Spleen (tissue), 11 donors: Measurements from ENCODE around the gene TMEM196. TPM values are rescaled to one million over a fixed set of nuclear protein-coding genes. Genes with fewer than 3 reads are reported as not detected.
A peak's percentile ranks its signal among the peaks of the same experiment; 100 is the strongest.

Source experiments
- DNase-seq: peaks from one replicate; pipeline ENCODE4 v3.0.0-alpha.2; 2020
- H3K27ac ChIP-seq, 8 donors: fragments of 200-600 bp; sonication (generic) in 7 of 8; 1 replicate in 4 of 8; 2 replicates in 4 of 8; pipeline versions ENCODE4 v1.5.0 to v1.8.0; 2016 to 2021; ENCODE audit warnings: inconsistent platforms in 4 of 8, mild to moderate bottlenecking in 4 of 8, moderate library complexity in 1 of 8
- H3K27me3 ChIP-seq, 7 donors: fragments of 200-600 bp; sonication (generic) in 6 of 7; replicated peaks in 1 of 7; 1 replicate in 4 of 7; 2 replicates in 3 of 7; pipeline versions ENCODE4 v1.5.0 to v1.8.0; 2016 to 2021; ENCODE audit warnings: inconsistent platforms in 3 of 7, mild to moderate bottlenecking in 1 of 7
- H3K36me3 ChIP-seq, 6 donors: fragments of 200-600 bp; sonication (generic) in 5 of 6; 1 replicate in 4 of 6; 2 replicates in 2 of 6; pipeline versions ENCODE4 v1.5.0 to v1.8.0; 2016 to 2021; ENCODE audit warnings: inconsistent platforms in 2 of 6
- H3K4me1 ChIP-seq, 6 donors: fragments of 200-600 bp; sonication (generic) in 5 of 6; 1 replicate in 3 of 6; 2 replicates in 3 of 6; pipeline versions ENCODE4 v1.5.0 to v1.8.0; 2016 to 2021; ENCODE audit warnings: inconsistent platforms in 3 of 6
- H3K4me3 ChIP-seq, 8 donors: fragments of 200-600 bp; sonication (generic) in 7 of 8; 1 replicate in 4 of 8; 2 replicates in 4 of 8; pipeline versions ENCODE4 v1.5.0 to v1.8.0; 2016 to 2021; ENCODE audit warnings: inconsistent platforms in 4 of 8, mild to moderate bottlenecking in 4 of 8, moderate library complexity in 2 of 8
- H3K9me3 ChIP-seq, 8 donors: fragments of 200-600 bp; sonication (generic) in 7 of 8; 1 replicate in 4 of 8; 2 replicates in 4 of 8; pipeline versions ENCODE4 v1.5.0 to v1.8.0; 2016 to 2021; ENCODE audit warnings: inconsistent platforms in 4 of 8
- POLR2A ChIP-seq, 3 donors: fragments of 450-650 bp; IDR thresholded peaks; one replicate each; pipeline ENCODE4 v1.5.1; 2017; ENCODE audit warnings: antibody characterized with exemption in 3 of 3, mild to moderate bottlenecking in 1 of 3
- POLR2AphosphoS5 ChIP-seq, 3 donors: sonication (generic); formaldehyde crosslinking; IDR thresholded peaks; one replicate each; pipeline ENCODE4 v1.5.1; 2017; ENCODE audit warnings: antibody characterized with exemption in 3 of 3
- WGBS, 5 donors: extraction: QIAGEN DNeasy Blood & Tissue Kit in 3 of 5; methylation state at CpG; one replicate each; pipeline versions ENCODE4 v1.1.5 to v1.1.7; 2013 to 2018; 5-methylcytosine and 5-hydroxymethylcytosine counted together
- intact Hi-C: fragments of 100-400 bp; cut with DNase I; formaldehyde crosslinking; loops from one replicate; pipeline ENCODE4 v1.15.0; 2023; ENCODE audit warnings: low total_unique reads
- polyA plus RNA-seq, 3 donors: library from polyadenylated mRNA; stranded (reverse); fragments of 200-250 nt; gene quantifications; one replicate each; pipeline ENCODE4 v1.2.1, GENCODE V29; 2013
- total RNA-seq, 7 donors: library from RNA; depleted of rRNA in 3 of 7; stranded (reverse); fragments of >200 nt in 3 of 7; fragmentation: NEBNext Ultra II Directional in 4 of 7; extraction: Animal tissue kit (Norgen Biotek cat#: 25700) in 4 of 7; gene quantifications; one replicate each; pipeline versions ENCODE4 v1.1.0 to v1.2.1, GENCODE V29; 2016 to 2021
- TF ChIP-seq, protein P1 (sequence below), 11 experiments: fragments of 200-600 bp in 7 of 11; fragments of 450-650 bp in 4 of 11; sonication (generic) in 4 of 11; IDR thresholded peaks in 8 of 11; conservative IDR thresholded peaks in 3 of 11; 1 replicate in 7 of 11; 2 replicates in 4 of 11; pipeline versions ENCODE4 v1.4.0 to v1.8.0; 2016 to 2021; ENCODE audit warnings: antibody characterized with exemption in 11 of 11, inconsistent platforms in 4 of 11, mild to moderate bottlenecking in 1 of 11
- donor health status: healthy with polysubstance abuse.
- donor health status: DM: no; HTN: no; CAD: no; lungs with moderate emphysema.
- donor health status: DM: no; HTN: no; CAD: no.
- donor health status: Bipolar disorder and iron deficiency.
- donor health status: healthy.
- donor health status: DM: no; HTN: no; CAD: no.
- donor health status: DM: yes; HTN: yes; CAD: no.

The TMEM196 gene
- total and polyA plus RNA-seq, 10 donors, result 0.08 TPM; not detected in 9

GRCh38 chr7:19708397-19709248 is 64.8 kb downstream of the TMEM196 start, which contains the start of gene POLR1F:
POLR1F (minus strand) TSS chr7:19709037; CDS start chr7:19709016, 21 bp downstream.
- Histone ChIP-seq H3K36me3 (peaks cover 0 to 14% (median under 1%) of the 10 kb centered on the region in 6 donors), H3K27me3 (peaks cover 0 to 5% (median 0%) of the 10 kb centered on the region in 7 donors), H3K4me3 (peak within 1 kb of the TSS; percentile 75 to 98 (median 86)), H3K9me3 (no peaks in the 10 kb centered on the region), H3K27ac (peak within 1 kb of the TSS; percentile 59 to 86 (median 80)), H3K4me1 (peaks cover 16 to 46% (median 31%) of the 10 kb centered on the region in 6 donors)
- peak; percentile 97 for DNase-seq
- intact Hi-C loops, result no loop called here
- TF ChIP-seq POLR2A (IDR thresholded peaks at IDR 0.05) (peak in 2 of 3 donors; percentile 17 to 61), POLR2AphosphoS5 (IDR thresholded peaks at IDR 0.05) (peak; percentile 94 to 97 (median 95))
- TF ChIP-seq, protein P1, sequence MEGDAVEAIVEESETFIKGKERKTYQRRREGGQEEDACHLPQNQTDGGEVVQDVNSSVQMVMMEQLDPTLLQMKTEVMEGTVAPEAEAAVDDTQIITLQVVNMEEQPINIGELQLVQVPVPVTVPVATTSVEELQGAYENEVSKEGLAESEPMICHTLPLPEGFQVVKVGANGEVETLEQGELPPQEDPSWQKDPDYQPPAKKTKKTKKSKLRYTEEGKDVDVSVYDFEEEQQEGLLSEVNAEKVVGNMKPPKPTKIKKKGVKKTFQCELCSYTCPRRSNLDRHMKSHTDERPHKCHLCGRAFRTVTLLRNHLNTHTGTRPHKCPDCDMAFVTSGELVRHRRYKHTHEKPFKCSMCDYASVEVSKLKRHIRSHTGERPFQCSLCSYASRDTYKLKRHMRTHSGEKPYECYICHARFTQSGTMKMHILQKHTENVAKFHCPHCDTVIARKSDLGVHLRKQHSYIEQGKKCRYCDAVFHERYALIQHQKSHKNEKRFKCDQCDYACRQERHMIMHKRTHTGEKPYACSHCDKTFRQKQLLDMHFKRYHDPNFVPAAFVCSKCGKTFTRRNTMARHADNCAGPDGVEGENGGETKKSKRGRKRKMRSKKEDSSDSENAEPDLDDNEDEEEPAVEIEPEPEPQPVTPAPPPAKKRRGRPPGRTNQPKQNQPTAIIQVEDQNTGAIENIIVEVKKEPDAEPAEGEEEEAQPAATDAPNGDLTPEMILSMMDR (IDR thresholded peaks at IDR 0.05 in 8 of 11, conservative IDR thresholded peaks at IDR 0.05 in 3 of 11), result peak; percentile 91 to 98 (median 93)
- 0 to 1% (median 0%) methylated on average over 33 to 56 of the region's 56 CpGs for WGBS, 5 donors

GRCh38 chr7:19707240-19707639 is 66.2 kb downstream of the TMEM196 start:
- intact Hi-C loops, result no loop called here
- Histone ChIP-seq H3K27me3 (peaks cover 0 to 5% (median 0%) of the 10 kb centered on the region in 7 donors), H3K27ac (no peak overlapping the region), H3K9me3 (no peaks in the 10 kb centered on the region), H3K4me1 (peaks cover 16 to 46% (median 31%) of the 10 kb centered on the region in 6 donors), H3K4me3 (peak overlapping the region in 5 of 8 donors; percentile 75 to 98 (median 79)), H3K36me3 (peaks cover 0 to 28% (median 9%) of the 10 kb centered on the region in 6 donors)
- TF ChIP-seq, protein P1 (IDR thresholded peaks at IDR 0.05 in 8 of 11, conservative IDR thresholded peaks at IDR 0.05 in 3 of 11), result no peak
- TF ChIP-seq POLR2AphosphoS5 (IDR thresholded peaks at IDR 0.05) (no peak), POLR2A (IDR thresholded peaks at IDR 0.05) (no peak)
- no peak for DNase-seq
- WGBS, 5 donors, result 80 to 91% (median 88%) methylated on average over 3 of the region's 3 CpGs

DNA sequence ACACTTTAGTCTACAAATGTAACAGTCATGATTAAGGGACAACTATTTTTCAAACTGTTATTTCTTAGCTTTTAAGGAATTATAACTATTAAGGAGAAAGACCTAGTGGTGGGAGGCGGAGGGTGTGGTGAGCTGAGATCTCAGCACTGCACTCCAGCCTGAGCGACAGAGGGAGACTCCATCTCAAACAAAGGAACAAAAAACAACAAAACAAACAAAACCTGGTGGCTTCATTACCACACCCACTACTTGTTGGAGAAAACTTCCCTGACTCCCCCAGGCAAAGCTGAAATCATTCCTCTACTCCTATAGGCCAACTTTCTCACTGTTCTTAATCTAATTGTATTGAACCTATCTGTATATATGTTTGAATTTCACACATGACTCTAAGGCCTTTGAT is 67.8 kb downstream of the TMEM196 start:
- DNase-seq, result no peak
- peaks cover 0 to 44% (median 10%) of the 10 kb centered on the region in 6 donors for H3K36me3 ChIP-seq
- H3K9me3 ChIP-seq, result no peaks in the 10 kb centered on the region
- WGBS, 5 donors, result 85 to 95% (median 90%) methylated on average over 2 of the region's 2 CpGs
- TF ChIP-seq, protein P1 (IDR thresholded peaks at IDR 0.05 in 8 of 11, conservative IDR thresholded peaks at IDR 0.05 in 3 of 11), result no peak
- no peak for TF ChIP-seq POLR2AphosphoS5 (IDR thresholded peaks at IDR 0.05)
- no peak for TF ChIP-seq POLR2A (IDR thresholded peaks at IDR 0.05)
- intact Hi-C loops, result no loop called here
- H3K4me1 ChIP-seq, result peaks cover 16 to 46% (median 31%) of the 10 kb centered on the region in 6 donors
- no peak overlapping the region for H3K4me3 ChIP-seq
- H3K27ac ChIP-seq, result no peak overlapping the region
- no peaks in the 10 kb centered on the region for H3K27me3 ChIP-seq

GRCh38 chr7:19701471-19701870 is 71.9 kb downstream of the TMEM196 start:
- H3K4me3 ChIP-seq, result no peak overlapping the region
- peaks cover 0 to 85% (median 29%) of the 10 kb centered on the region in 6 donors for H3K36me3 ChIP-seq
- TF ChIP-seq POLR2A (IDR thresholded peaks at IDR 0.05), result no peak
- no peak for TF ChIP-seq POLR2AphosphoS5 (IDR thresholded peaks at IDR 0.05)
- TF ChIP-seq, protein P1 (IDR thresholded peaks at IDR 0.05 in 8 of 11, conservative IDR thresholded peaks at IDR 0.05 in 3 of 11), result no peak
- 92 to 99% (median 94%) methylated on average over 4 of the region's 4 CpGs for WGBS, 5 donors
- peaks cover 0 to 15% (median 6%) of the 10 kb centered on the region in 6 donors for H3K4me1 ChIP-seq
- H3K9me3 ChIP-seq, result no peaks in the 10 kb centered on the region
- intact Hi-C loops, result no loop called here
- no peak for DNase-seq
- H3K27ac ChIP-seq, result no peak overlapping the region
- H3K27me3 ChIP-seq, result no peaks in the 10 kb centered on the region
